Heart left ventricle (tissue), 16 donors: ENCODE measurements around the gene EMC9. TPM values are rescaled to one million over a fixed set of nuclear protein-coding genes. Genes with fewer than 3 reads are reported as not detected.

Source experiments
- ATAC-seq, 4 donors: fragments of 200-7000 bp; cut with Tn5 transposase; one replicate each; pipeline ENCODE4 v1.9.1; 2020 to 2022; ENCODE audit warnings: moderate library complexity in 4 of 4, mild to moderate bottlenecking in 3 of 4, moderate number of reproducible peaks in 1 of 4
- DNase-seq, 5 donors: peaks; one replicate each; pipeline ENCODE4 v3.0.0-alpha.2; 2020
- H3K27ac ChIP-seq, 12 donors: fragments of 200-600 bp; sonication (generic) in 4 of 12; one replicate each; pipeline versions ENCODE4 v1.5.0 to v1.8.0; 2016 to 2022; ENCODE audit warnings: mild to moderate bottlenecking in 2 of 12
- H3K27me3 ChIP-seq, 9 donors: fragments of 200-600 bp; sonication (generic) in 2 of 9; one replicate each; pipeline versions ENCODE4 v1.5.1 to v1.8.0; 2016 to 2022; ENCODE audit warnings: mild to moderate bottlenecking in 3 of 9
- H3K36me3 ChIP-seq, 9 donors: fragments of 200-600 bp; sonication (generic) in 2 of 9; one replicate each; pipeline versions ENCODE4 v1.5.0 to v1.8.0; 2018 to 2022; ENCODE audit warnings: mild to moderate bottlenecking in 2 of 9
- H3K4me1 ChIP-seq, 12 donors: fragments of 200-600 bp; sonication (generic) in 4 of 12; one replicate each; pipeline versions ENCODE4 v1.5.0 to v1.8.0; 2016 to 2022; ENCODE audit warnings: mild to moderate bottlenecking in 3 of 12
- H3K4me3 ChIP-seq, 12 donors: fragments of 200-600 bp; sonication (generic) in 4 of 12; one replicate each; pipeline versions ENCODE4 v1.5.0 to v1.8.0; 2017 to 2022; ENCODE audit warnings: mild to moderate bottlenecking in 9 of 12, moderate library complexity in 4 of 12
- H3K9me3 ChIP-seq, 12 donors: fragments of 200-600 bp; sonication (generic) in 4 of 12; one replicate each; pipeline versions ENCODE4 v1.5.0 to v1.8.0; 2016 to 2022; ENCODE audit warnings: mild to moderate bottlenecking in 1 of 12
- POLR2A ChIP-seq, 2 donors: fragments of 450-650 bp; IDR thresholded peaks; one replicate each; pipeline ENCODE4 v1.6.1; 2017; ENCODE audit warnings: antibody characterized with exemption in 2 of 2, mild to moderate bottlenecking in 2 of 2, moderate library complexity in 2 of 2
- whole genome bisulfite sequencing, 4 donors: extraction: QIAGEN DNeasy Blood & Tissue Kit in 2 of 4; methylation state at CpG; one replicate each; pipeline versions ENCODE4 v1.1.5 to v1.1.7; 2013 to 2018; 5-methylcytosine and 5-hydroxymethylcytosine counted together
- intact Hi-C, 10 donors: fragments of 100-400 bp; cut with DNase I; formaldehyde crosslinking; loops; one replicate each; pipeline versions ENCODE4 v1.11.1 to v1.14.2; 2022
- polyA plus RNA-seq, 2 donors: library from polyadenylated mRNA; stranded (reverse); fragments of 200-250 nt; gene quantifications; one replicate each; pipeline ENCODE4 v1.2.3, GENCODE V29; 2013
- total RNA-seq, 9 donors: library from RNA; depleted of rRNA in 2 of 9; stranded (reverse); fragments of >200 nt in 2 of 9; fragmentation: NEBNext Ultra II Directional in 3 of 9; extraction: Animal tissue kit (Norgen Biotek cat#: 25700) in 3 of 9; gene quantifications; one replicate each; pipeline versions ENCODE4 v1.1.0 to v1.2.4, GENCODE V29; 2016 to 2023
- TF ChIP-seq, protein P1 (sequence below), 12 donors: fragments of 200-600 bp; sonication (generic) in 4 of 12; IDR thresholded peaks; one replicate each; pipeline versions ENCODE4 v1.5.0 to v1.8.0; 2018 to 2022; ENCODE audit warnings: antibody characterized with exemption in 12 of 12, mild to moderate bottlenecking in 5 of 12
- donor health status: ischemic (EF 13 %, LVEDD 7.1; RV severe dilation, severe dysfunction).
- donor health status: healthy with polysubstance abuse.
- donor health status: DM: no; HTN: yes; CAD: no.
- donor health status: DM: no; HTN: no; CAD: no.
- donor health status: ischemic (EF 25% LVEDD 6.9; RV normal size, moderate dysfunction).
- donor health status: ischemic (EF 25% LVEDD 5.7; RV mildly dilated, moderate dysfunction).
- donor health status: healthy.
- donor health status: DM: yes; HTN: yes; CAD: no.
- donor health status: ischemic (EF 35%, LVEDD 5.7; RV mildly dilated, moderate dysfunction).
- donor health status: nonischemic (EF 11% LVEDD 7.7; RV severe dilation, severe dysfunction).
- donor health status: DM: yes; HTN: yes; CAD: no.
- donor health status: PGD.
- donor health status: ischemic (EF 29% LVEDD 5.4; RV normal size, mild dysfunction).
- donor health status: nonischemic (EF 23%, LVEDD 6.1; RV moderate dilation, normal function).

EMC9 gene
- total and polyA plus RNA-seq, 11 donors = 9.6 to 30.6 (median 15.2) TPM

DNA sequence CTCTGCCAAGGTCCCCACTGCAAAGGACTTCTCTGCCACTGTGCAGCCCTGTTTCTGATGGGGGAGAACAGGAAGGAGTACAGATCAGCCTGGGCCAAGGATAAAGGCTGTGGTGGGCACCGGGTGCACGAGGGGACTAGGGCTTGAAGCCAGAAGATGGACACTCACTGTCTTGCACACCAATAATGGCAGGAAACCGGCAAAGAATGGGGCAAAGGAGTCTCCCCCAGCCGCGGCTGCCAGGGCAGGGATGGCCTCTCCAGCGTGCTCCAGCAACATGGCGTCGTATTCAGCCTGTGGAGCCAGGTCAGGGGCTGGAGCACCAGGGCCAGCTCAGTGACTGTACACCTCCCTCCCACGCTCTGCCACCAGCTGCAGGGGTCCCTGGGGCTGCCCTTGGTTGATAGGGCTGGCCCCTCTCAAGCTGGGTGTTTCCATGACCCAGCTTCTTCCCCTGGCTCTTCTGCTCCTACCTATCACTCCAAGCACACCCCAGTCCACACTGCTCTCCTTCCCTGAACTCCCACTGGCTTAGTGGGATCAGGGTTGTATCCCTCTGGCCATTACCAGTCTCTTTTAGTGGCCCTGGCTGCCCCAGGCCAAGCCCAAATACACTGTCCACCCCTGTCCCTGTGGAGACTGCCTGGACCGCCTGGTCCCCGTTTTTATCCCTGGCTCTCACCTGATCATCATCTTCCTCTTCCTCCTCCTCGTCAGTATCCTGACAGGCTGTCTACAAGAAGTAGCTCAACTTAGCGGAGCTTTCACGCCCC lies 40.9 kb upstream of the EMC9 start:
- no peak for TF ChIP-seq POLR2A (IDR thresholded peaks at IDR 0.05)
- TF ChIP-seq, protein P1, sequence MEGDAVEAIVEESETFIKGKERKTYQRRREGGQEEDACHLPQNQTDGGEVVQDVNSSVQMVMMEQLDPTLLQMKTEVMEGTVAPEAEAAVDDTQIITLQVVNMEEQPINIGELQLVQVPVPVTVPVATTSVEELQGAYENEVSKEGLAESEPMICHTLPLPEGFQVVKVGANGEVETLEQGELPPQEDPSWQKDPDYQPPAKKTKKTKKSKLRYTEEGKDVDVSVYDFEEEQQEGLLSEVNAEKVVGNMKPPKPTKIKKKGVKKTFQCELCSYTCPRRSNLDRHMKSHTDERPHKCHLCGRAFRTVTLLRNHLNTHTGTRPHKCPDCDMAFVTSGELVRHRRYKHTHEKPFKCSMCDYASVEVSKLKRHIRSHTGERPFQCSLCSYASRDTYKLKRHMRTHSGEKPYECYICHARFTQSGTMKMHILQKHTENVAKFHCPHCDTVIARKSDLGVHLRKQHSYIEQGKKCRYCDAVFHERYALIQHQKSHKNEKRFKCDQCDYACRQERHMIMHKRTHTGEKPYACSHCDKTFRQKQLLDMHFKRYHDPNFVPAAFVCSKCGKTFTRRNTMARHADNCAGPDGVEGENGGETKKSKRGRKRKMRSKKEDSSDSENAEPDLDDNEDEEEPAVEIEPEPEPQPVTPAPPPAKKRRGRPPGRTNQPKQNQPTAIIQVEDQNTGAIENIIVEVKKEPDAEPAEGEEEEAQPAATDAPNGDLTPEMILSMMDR (IDR thresholded peaks at IDR 0.05) = no peak
- 85 to 89% (median 87%) methylated on average over 12 to 14 of the region's 14 CpGs for WGBS, 4 donors
- ATAC-seq (no peak), DNase-seq (no peak)
- H3K4me3 ChIP-seq = no peak overlapping the region
- no peak overlapping the region for H3K27ac ChIP-seq
- peaks cover 0 to 18% (median 9%) of the 10 kb centered on the region in 12 donors for H3K4me1 ChIP-seq
- peaks cover 4 to 98% (median 81%) of the 10 kb centered on the region in 9 donors for H3K36me3 ChIP-seq
- intact Hi-C loops = no loop called here
- H3K27me3 ChIP-seq = no peaks in the 10 kb centered on the region
- no peaks in the 10 kb centered on the region for H3K9me3 ChIP-seq

DNA sequence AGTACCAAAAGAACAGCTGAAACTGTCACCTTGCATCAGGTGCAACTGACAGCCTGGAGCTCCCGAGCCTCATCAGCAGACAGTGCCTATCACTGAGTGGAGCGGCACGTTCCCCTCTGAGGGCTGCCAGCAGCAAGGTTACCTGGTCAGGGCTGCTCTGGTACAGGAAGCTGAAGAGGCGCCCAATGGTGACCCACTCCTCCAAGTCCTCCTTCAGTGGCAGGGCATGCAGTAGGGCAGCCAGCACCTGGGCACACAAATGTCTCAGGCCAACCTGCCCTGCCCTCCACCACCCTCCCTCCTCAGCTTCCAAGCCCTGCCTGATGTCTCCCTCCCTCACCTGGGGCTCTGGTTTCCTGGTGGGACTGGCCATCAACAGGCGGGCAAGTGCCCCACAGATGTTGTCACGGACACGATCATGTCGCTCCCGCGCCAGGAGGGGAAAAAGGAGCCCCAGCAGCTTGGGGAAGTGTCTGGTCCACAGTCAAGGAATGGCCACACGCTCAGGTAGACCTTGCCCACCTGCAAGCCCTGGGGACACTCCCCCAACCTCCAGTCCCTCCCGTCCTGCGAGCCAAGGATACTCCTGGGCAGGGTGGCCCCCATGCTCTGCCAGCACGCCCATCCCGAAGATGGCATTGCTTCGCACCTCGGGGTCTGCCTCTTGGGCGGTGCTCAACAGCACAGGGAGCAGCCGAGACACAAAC lies 40.1 kb upstream of the EMC9 start:
- Histone ChIP-seq H3K27ac (no peak overlapping the region), H3K9me3 (no peaks in the 10 kb centered on the region), H3K27me3 (no peaks in the 10 kb centered on the region), H3K4me3 (no peak overlapping the region), H3K36me3 (peaks cover 4 to 100% (median 84%) of the 10 kb centered on the region in 9 donors), H3K4me1 (peaks cover 0 to 17% (median 9%) of the 10 kb centered on the region in 12 donors)
- WGBS, 4 donors = 81 to 94% (median 89%) methylated on average over 9 to 19 of the region's 19 CpGs
- DNase-seq (peak in 1 of 5 donors; percentile 13), ATAC-seq (no peak)
- TF ChIP-seq, protein P1 (IDR thresholded peaks at IDR 0.05) = no peak
- no peak for TF ChIP-seq POLR2A (IDR thresholded peaks at IDR 0.05)
- intact Hi-C loops = no loop called here

GRCh38 chr14:24179961-24180796 lies 38.8 kb upstream of the EMC9 start:
- ATAC-seq = peak; percentile 45 to 72 (median 64)

More at GRCh38 chr14:24179961-24180796, 38.8 kb upstream of the EMC9 start:
- Histone ChIP-seq H3K4me1 (peaks cover 0 to 17% (median 9%) of the 10 kb centered on the region in 12 donors), H3K27me3 (no peaks in the 10 kb centered on the region), H3K36me3 (peaks cover 4 to 98% (median 78%) of the 10 kb centered on the region in 9 donors), H3K9me3 (no peaks in the 10 kb centered on the region), H3K4me3 (no peak overlapping the region), H3K27ac (peak overlapping the region; percentile 45 to 86 (median 68))
- intact Hi-C loops = no loop called here
- DNase-seq = peak in 2 of 5 donors; percentile 17 to 64
- no peak for TF ChIP-seq POLR2A (IDR thresholded peaks at IDR 0.05)
- TF ChIP-seq, protein P1 (IDR thresholded peaks at IDR 0.05) = no peak
- 59 to 82% (median 71%) methylated on average over 18 of the region's 18 CpGs for WGBS, 4 donors
